Thyroid gland (tissue), 4 donors: ENCODE measurements around the gene PRKCD.

Experiments
- POLR2A ChIP-seq, 2 donors: fragments of 450-650 bp; IDR thresholded peaks; one replicate each; pipeline ENCODE4 v1.6.1; 2017; ENCODE audit warnings: antibody characterized with exemption in 2 of 2, mild to moderate bottlenecking in 2 of 2, moderate library complexity in 1 of 2
- TF ChIP-seq, protein P1 (sequence below), 6 experiments: fragments of 200-600 bp in 3 of 6; fragments of 450-650 bp in 3 of 6; sonication (generic) in 3 of 6; IDR thresholded peaks; one replicate each; pipeline ENCODE4 v1.5.1; 2016 to 2019; ENCODE audit warnings: antibody characterized with exemption in 6 of 6, mild to moderate bottlenecking in 2 of 6, inconsistent platforms in 1 of 6, moderate library complexity in 1 of 6

GRCh38 chr3:53225181-53225580, 64.2 kb downstream of the PRKCD start:
- TF ChIP-seq, protein P1, sequence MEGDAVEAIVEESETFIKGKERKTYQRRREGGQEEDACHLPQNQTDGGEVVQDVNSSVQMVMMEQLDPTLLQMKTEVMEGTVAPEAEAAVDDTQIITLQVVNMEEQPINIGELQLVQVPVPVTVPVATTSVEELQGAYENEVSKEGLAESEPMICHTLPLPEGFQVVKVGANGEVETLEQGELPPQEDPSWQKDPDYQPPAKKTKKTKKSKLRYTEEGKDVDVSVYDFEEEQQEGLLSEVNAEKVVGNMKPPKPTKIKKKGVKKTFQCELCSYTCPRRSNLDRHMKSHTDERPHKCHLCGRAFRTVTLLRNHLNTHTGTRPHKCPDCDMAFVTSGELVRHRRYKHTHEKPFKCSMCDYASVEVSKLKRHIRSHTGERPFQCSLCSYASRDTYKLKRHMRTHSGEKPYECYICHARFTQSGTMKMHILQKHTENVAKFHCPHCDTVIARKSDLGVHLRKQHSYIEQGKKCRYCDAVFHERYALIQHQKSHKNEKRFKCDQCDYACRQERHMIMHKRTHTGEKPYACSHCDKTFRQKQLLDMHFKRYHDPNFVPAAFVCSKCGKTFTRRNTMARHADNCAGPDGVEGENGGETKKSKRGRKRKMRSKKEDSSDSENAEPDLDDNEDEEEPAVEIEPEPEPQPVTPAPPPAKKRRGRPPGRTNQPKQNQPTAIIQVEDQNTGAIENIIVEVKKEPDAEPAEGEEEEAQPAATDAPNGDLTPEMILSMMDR (IDR thresholded peaks at IDR 0.05) = no peak
- no peak for TF ChIP-seq POLR2A (IDR thresholded peaks at IDR 0.05)
